B cell (primary cell): ENCODE data around the gene DNAJA2. TPM values are rescaled to one million over a fixed set of nuclear protein-coding genes. Genes with fewer than 3 reads are reported as not detected.

Source experiments
- ATAC-seq: fragments of 200-7000 bp; cut with Tn5 transposase; one replicate; pipeline ENCODE4 v1.10.0; 2021; ENCODE audit warnings: low read depth, mild to moderate bottlenecking, moderate number of reproducible peaks, moderate library complexity
- CTCF ChIA-PET: fragments of 350-600 bp; sonication (Branson Sonifier 250); formaldehyde crosslinking; loops from one replicate; lab custom pipeline; 2021; ENCODE audit warnings: antibody characterized with exemption, inconsistent platforms; lab: Charles Lee
- POLR2A ChIA-PET: fragments of 350-600 bp; sonication (Branson Sonifier 250); formaldehyde crosslinking; loops from one replicate; lab custom pipeline; 2021; ENCODE audit warnings: antibody characterized with exemption; lab: Charles Lee
- DNase-seq: peaks from one replicate; pipeline ENCODE4 v3.0.0; 2013
- H2AFZ ChIP-seq: 2 replicates; pipeline ENCODE4 v1.6.1; 2012; ENCODE audit warnings: mild to moderate bottlenecking, low read depth, low read length; ENCODE audit not compliant: insufficient read depth, poor library complexity, severe bottlenecking
- H3K27ac ChIP-seq, 2 donors: 1 replicate in 1 of 2; 2 replicates in 1 of 2; pipeline ENCODE4 v1.5.1; 2012 to 2013; ENCODE audit warnings: low read length in 2 of 2, mild to moderate bottlenecking in 2 of 2, moderate library complexity in 1 of 2
- H3K27me3 ChIP-seq, 4 experiments: fragments of 200-600 bp in 1 of 4; sonication (generic) in 1 of 4; replicated peaks in 1 of 4; 1 replicate in 2 of 4; 2 replicates in 2 of 4; pipeline versions ENCODE4 v1.6.1 to v1.7.0; 2013 to 2016; ENCODE audit warnings: low read length in 3 of 4, mild to moderate bottlenecking in 2 of 4, mixed read lengths in 1 of 4, moderate library complexity in 1 of 4; ENCODE audit not compliant: insufficient read depth in 4 of 4, control insufficient read depth in 3 of 4; ENCODE audit errors: control extremely low read depth in 1 of 4
- H3K36me3 ChIP-seq, 2 experiments: replicated peaks in 1 of 2; 1 replicate in 1 of 2; 2 replicates in 1 of 2; pipeline versions ENCODE4 v1.6.1 to v1.7.1; 2013; ENCODE audit warnings: low read length in 1 of 2; ENCODE audit not compliant: insufficient read depth in 2 of 2, control insufficient read depth in 1 of 2; ENCODE audit errors: control extremely low read depth in 1 of 2, extremely low read depth in 1 of 2
- H3K4me1 ChIP-seq, 2 donors: fragments of 200-600 bp in 1 of 2; sonication (generic) in 1 of 2; 1 replicate in 1 of 2; 2 replicates in 1 of 2; pipeline versions ENCODE4 v1.5.1 to v1.6.1; 2013 to 2017; ENCODE audit warnings: low read length in 2 of 2; ENCODE audit not compliant: control insufficient read depth in 2 of 2, insufficient read depth in 2 of 2
- H3K4me2 ChIP-seq: replicated peaks from 2 replicates; pipeline ENCODE3; 2012; ENCODE audit warnings: mild to moderate bottlenecking, low read depth, low read length; ENCODE audit not compliant: poor library complexity, severe bottlenecking
- H3K4me3 ChIP-seq, 5 experiments: fragments of 200-600 bp in 1 of 5; sonication (generic) in 1 of 5; 1 replicate in 3 of 5; 2 replicates in 2 of 5; pipeline versions ENCODE4 v1.5.1 to v1.7.0; 2011 to 2016; ENCODE audit warnings: low read length in 4 of 5, mild to moderate bottlenecking in 4 of 5, low read depth in 2 of 5, control low read depth in 1 of 5, moderate library complexity in 1 of 5; ENCODE audit not compliant: insufficient read depth in 1 of 5; ENCODE audit errors: control extremely low read depth in 1 of 5, extremely low read depth in 1 of 5
- H3K79me2 ChIP-seq: fragments of 200-600 bp; sonication (generic); one replicate; pipeline ENCODE4 v1.6.0; 2016; ENCODE audit warnings: low read length; ENCODE audit not compliant: control insufficient read depth, insufficient read depth
- H3K9ac ChIP-seq: fragments of 200-600 bp; sonication (generic); 2 replicates; pipeline ENCODE4 v1.6.1; 2017; ENCODE audit warnings: mild to moderate bottlenecking, low read length, moderate library complexity
- H3K9me3 ChIP-seq, 3 donors: one replicate each; pipeline versions ENCODE4 v1.6.1 to v1.7.1; 2013; ENCODE audit warnings: low read length in 2 of 3; ENCODE audit not compliant: control insufficient read depth in 2 of 3, insufficient read depth in 1 of 3; ENCODE audit errors: control extremely low read depth in 1 of 3
- H4K20me1 ChIP-seq: 2 replicates; pipeline ENCODE4 v1.6.0; 2012; ENCODE audit warnings: mild to moderate bottlenecking, low read length; ENCODE audit not compliant: insufficient read depth, control insufficient read depth, poor library complexity, severe bottlenecking
- H3K27ac Mint-ChIP-seq: one replicate; pipeline ENCODE4 v1.8.0; 2021; ENCODE audit warnings: mixed read lengths
- H3K27me3 Mint-ChIP-seq: one replicate; pipeline ENCODE4 v1.8.0; 2021; ENCODE audit warnings: mixed read lengths
- H3K4me1 Mint-ChIP-seq: one replicate; pipeline ENCODE4 v1.8.0; 2021; ENCODE audit warnings: mixed read lengths
- H3K4me3 Mint-ChIP-seq: one replicate; pipeline ENCODE4 v1.8.0; 2021; ENCODE audit warnings: mixed read lengths
- H3K9me3 Mint-ChIP-seq: one replicate; pipeline ENCODE4 v1.8.0; 2022; ENCODE audit warnings: mixed read lengths; ENCODE audit not compliant: insufficient read depth
- EZH2 ChIP-seq: IDR thresholded peaks from 2 replicates; pipeline ENCODE4 v1.6.1; 2012; ENCODE audit warnings: borderline replicate concordance, low read depth, mild to moderate bottlenecking, moderate library complexity, low read length; ENCODE audit not compliant: insufficient read depth, poor library complexity, severe bottlenecking
- WGBS: methylation state at CpG from one replicate; pipeline ENCODE4 v1.1.5; 2013; ENCODE audit warnings: missing lambda C conversion rate; ENCODE audit not compliant: insufficient coverage; 5-methylcytosine and 5-hydroxymethylcytosine counted together
- intact Hi-C: fragments of 100-400 bp; cut with micrococcal nuclease; formaldehyde crosslinking; loops from one replicate; pipeline ENCODE4 v1.10.0; 2022
- polyA plus RNA-seq: library from polyadenylated mRNA; depleted of rRNA; stranded (reverse); fragments of >200 nt; gene quantifications from 2 replicates; pipeline ENCODE4 v1.2.3, GENCODE V29; 2012
- total RNA-seq, 2 donors: library from RNA; stranded (reverse); fragments of 120-200 nt in 1 of 2; gene quantifications; 1 replicate in 1 of 2; 2 replicates in 1 of 2; pipeline versions ENCODE4 v1.2.3 to v1.2.4, GENCODE V29; 2013 to 2022
- TF ChIP-seq, protein P1 (sequence below): fragments of 200-600 bp; IDR thresholded peaks from one replicate; pipeline ENCODE4 v1.8.0; 2022; ENCODE audit warnings: antibody characterized with exemption, mild to moderate bottlenecking

The DNAJA2 gene
- total and polyA plus RNA-seq, 2 donors (not counting 1 experiment from before 2014, with no cell fraction given), result 8.8 to 57.0 TPM

DNA sequence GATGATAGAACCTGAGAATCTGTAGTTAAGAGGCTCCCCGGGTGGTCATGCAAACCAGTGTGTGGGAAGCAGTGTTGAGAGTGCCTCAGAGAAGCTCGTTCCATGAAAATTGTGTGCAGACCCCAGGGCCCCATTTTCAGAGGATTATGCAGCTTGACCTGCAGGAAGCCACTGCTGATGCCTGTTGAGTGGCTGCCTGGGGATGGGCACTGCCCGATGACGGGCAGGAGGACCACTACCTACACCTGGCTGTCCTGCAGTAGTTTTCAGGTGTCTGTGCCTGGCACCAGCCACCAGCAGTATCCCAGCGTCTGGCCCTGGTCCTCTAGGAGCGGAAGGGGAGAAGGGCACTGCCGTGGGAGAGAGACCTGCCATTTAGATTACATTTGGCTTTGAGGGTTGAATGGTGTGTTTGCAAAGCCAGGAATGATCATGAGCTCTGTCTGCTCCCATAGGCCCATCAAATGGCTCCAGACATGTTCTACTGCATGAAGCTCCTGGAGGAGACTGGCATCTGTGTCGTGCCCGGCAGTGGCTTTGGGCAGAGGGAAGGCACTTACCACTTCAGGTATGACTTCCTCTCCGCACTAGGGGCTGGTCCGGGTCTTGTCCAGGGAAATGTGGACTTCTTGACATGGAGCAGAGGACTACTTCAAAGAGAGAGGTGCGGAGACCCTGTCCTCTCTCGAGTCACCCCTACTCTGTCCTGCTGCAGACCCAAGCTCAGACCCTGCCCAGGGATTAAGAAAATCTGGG is 46.8 kb downstream of the DNAJA2 start:
- Histone ChIP-seq H3K4me3 (no peak overlapping the region), H3K9ac (no peak overlapping the region), H3K79me2 (no peaks in the 10 kb centered on the region), H4K20me1 (no peaks in the 10 kb centered on the region), H3K36me3 (peaks cover 0 to 34% of the 10 kb centered on the region in 2 experiments), H3K27ac (no peak overlapping the region), H3K4me1 (peaks cover 0 to 8% of the 10 kb centered on the region in 2 donors), H3K27me3 (no peaks in the 10 kb centered on the region), H3K4me2 (no peak overlapping the region), H2AFZ (no peak overlapping the region), H3K9me3 (no peaks in the 10 kb centered on the region)
- ATAC-seq, result no peak
- ChIA-PET CTCF (interaction anchor here (0.7 to 10.6 kb wide), 7 partner anchors 8 to 253 kb away, joined by 3 to 118 read pairs (median 5); no protein-coding TSS in a partner anchor), POLR2A (no interaction called here)
- H3K27me3 Mint-ChIP-seq, result no peaks in the 10 kb centered on the region
- H3K9me3 Mint-ChIP-seq, result no peaks in the 10 kb centered on the region
- intact Hi-C loops, result loop anchor here (10.0 kb wide), 1 partner anchor 372 kb away; no protein-coding TSS in a partner anchor
- no peak for DNase-seq
- no peak overlapping the region for H3K27ac Mint-ChIP-seq
- WGBS, result 92% methylated on average over 13 of the region's 13 CpGs
- TF ChIP-seq, protein P1, sequence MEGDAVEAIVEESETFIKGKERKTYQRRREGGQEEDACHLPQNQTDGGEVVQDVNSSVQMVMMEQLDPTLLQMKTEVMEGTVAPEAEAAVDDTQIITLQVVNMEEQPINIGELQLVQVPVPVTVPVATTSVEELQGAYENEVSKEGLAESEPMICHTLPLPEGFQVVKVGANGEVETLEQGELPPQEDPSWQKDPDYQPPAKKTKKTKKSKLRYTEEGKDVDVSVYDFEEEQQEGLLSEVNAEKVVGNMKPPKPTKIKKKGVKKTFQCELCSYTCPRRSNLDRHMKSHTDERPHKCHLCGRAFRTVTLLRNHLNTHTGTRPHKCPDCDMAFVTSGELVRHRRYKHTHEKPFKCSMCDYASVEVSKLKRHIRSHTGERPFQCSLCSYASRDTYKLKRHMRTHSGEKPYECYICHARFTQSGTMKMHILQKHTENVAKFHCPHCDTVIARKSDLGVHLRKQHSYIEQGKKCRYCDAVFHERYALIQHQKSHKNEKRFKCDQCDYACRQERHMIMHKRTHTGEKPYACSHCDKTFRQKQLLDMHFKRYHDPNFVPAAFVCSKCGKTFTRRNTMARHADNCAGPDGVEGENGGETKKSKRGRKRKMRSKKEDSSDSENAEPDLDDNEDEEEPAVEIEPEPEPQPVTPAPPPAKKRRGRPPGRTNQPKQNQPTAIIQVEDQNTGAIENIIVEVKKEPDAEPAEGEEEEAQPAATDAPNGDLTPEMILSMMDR, result no peak
- no peak for TF ChIP-seq EZH2
- no peak overlapping the region for H3K4me3 Mint-ChIP-seq
- peaks cover 1% of the 10 kb centered on the region for H3K4me1 Mint-ChIP-seq

DNA sequence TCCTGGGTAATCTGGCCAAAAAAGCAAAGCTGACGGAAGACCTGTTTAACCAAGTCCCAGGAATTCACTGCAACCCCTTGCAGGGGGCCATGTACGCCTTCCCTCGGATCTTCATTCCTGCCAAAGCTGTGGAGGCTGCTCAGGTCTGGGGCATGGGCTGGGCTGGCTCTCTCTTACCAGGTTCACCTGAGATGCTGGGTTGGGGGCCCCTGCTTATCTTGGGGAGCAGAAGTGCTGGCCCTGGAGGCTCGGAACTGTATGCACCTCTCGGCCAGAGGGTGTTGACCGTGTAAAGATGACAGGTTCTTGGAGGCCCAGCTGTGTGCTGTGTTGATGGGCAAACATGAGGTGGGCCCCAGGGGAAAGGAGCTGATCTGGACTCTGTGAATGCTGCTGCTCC is 49.1 kb downstream of the DNAJA2 start:
- H3K27ac Mint-ChIP-seq, result no peak overlapping the region
- DNase-seq, result no peak
- Histone ChIP-seq H3K27ac (no peak overlapping the region), H3K4me2 (no peak overlapping the region), H3K9ac (no peak overlapping the region), H3K27me3 (no peaks in the 10 kb centered on the region), H3K36me3 (peaks cover 0 to 34% of the 10 kb centered on the region in 2 experiments), H3K79me2 (no peaks in the 10 kb centered on the region), H3K9me3 (no peaks in the 10 kb centered on the region), H3K4me3 (no peak overlapping the region), H4K20me1 (no peaks in the 10 kb centered on the region), H3K4me1 (peaks cover 0 to 16% of the 10 kb centered on the region in 2 donors), H2AFZ (no peak overlapping the region)
- no peaks in the 10 kb centered on the region for H3K9me3 Mint-ChIP-seq
- ChIA-PET POLR2A (no interaction called here), CTCF (interaction anchor here (2.2 to 10.6 kb wide), 2 partner anchors 72 to 251 kb away, joined by 9 to 118 read pairs; no protein-coding TSS in a partner anchor)
- ATAC-seq, result no peak
- intact Hi-C loops, result loop anchor here (10.0 kb wide), 1 partner anchor 370 kb away; no protein-coding TSS in a partner anchor
- TF ChIP-seq, protein P1, result no peak
- TF ChIP-seq EZH2, result no peak
- H3K4me1 Mint-ChIP-seq, result peaks cover 17% of the 10 kb centered on the region
- H3K4me3 Mint-ChIP-seq, result no peak overlapping the region
- no peaks in the 10 kb centered on the region for H3K27me3 Mint-ChIP-seq
- 94% methylated on average over 6 of the region's 6 CpGs for WGBS
